Lower leg skin (tissue), 3 donors: ENCODE results near the gene ZSWIM7.

Experiments
- POLR2A ChIP-seq, 2 donors: fragments of 450-650 bp; IDR thresholded peaks; one replicate each; pipeline ENCODE4 v1.6.1; 2016 to 2017; ENCODE audit warnings: antibody characterized with exemption in 2 of 2, mild to moderate bottlenecking in 1 of 2, moderate library complexity in 1 of 2
- TF ChIP-seq, protein P1 (sequence below), 3 donors: fragments of 450-650 bp; IDR thresholded peaks; one replicate each; pipeline ENCODE4 v1.5.1; 2016; ENCODE audit warnings: antibody characterized with exemption in 3 of 3, mild to moderate bottlenecking in 3 of 3, moderate library complexity in 2 of 3

DNA sequence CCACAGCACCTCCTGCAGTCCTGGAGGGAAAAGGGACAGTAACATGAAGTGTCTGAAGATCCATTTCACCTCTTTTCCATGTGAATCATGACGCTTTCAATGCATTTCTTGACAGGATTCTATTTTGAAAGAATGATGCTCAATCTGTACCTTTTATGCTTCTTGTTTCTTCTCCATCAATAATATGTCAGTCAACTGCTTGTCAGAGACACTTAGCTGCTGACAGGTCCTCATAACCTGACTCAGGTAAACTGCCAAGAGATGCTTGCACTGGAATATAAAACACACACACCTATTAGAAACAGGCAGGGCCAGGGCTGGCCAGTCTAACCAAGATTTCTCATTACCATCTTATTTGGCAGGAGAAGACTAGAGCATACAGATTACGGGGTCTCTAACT is 21.6 kb downstream of the ZSWIM7 start:
- TF ChIP-seq, protein P1, sequence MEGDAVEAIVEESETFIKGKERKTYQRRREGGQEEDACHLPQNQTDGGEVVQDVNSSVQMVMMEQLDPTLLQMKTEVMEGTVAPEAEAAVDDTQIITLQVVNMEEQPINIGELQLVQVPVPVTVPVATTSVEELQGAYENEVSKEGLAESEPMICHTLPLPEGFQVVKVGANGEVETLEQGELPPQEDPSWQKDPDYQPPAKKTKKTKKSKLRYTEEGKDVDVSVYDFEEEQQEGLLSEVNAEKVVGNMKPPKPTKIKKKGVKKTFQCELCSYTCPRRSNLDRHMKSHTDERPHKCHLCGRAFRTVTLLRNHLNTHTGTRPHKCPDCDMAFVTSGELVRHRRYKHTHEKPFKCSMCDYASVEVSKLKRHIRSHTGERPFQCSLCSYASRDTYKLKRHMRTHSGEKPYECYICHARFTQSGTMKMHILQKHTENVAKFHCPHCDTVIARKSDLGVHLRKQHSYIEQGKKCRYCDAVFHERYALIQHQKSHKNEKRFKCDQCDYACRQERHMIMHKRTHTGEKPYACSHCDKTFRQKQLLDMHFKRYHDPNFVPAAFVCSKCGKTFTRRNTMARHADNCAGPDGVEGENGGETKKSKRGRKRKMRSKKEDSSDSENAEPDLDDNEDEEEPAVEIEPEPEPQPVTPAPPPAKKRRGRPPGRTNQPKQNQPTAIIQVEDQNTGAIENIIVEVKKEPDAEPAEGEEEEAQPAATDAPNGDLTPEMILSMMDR (IDR thresholded peaks at IDR 0.05): no peak
- no peak for TF ChIP-seq POLR2A (IDR thresholded peaks at IDR 0.05)
